IMR-90 (cell line): ENCODE results near the gene SINHCAF. TPM values are rescaled to one million over a fixed set of nuclear protein-coding genes. Genes with fewer than 3 reads are reported as not detected.

Experiments used
- ATAC-seq: fragments of 200-7000 bp; cut with Tn5 transposase; 2 replicates; pipeline ENCODE4 v1.9.1; 2020; ENCODE audit warnings: low read depth, mild to moderate bottlenecking, moderate library complexity
- BruUV-seq: library from RNA; stranded (reverse); fragments of 400-500 nt; replicated peaks from 2 replicates; lab custom pipeline; 2021; lab: Mats Ljungman, UMichigan
- CTCF ChIA-PET: fragments of 300-600 bp; formaldehyde crosslinking; extraction: SDS; loops from one replicate; lab custom pipeline; 2021; ENCODE audit warnings: antibody characterized with exemption; lab: Yijun Ruan, JAX
- POLR2A ChIA-PET: fragments of 300-600 bp; sonication (Branson Sonifier 250); formaldehyde crosslinking; loops from one replicate; lab custom pipeline; 2022; ENCODE audit warnings: antibody characterized with exemption; ENCODE audit not compliant: unreplicated experiment; lab: Charles Lee
- DNase-seq: peaks from one replicate; pipeline ENCODE4 v3.0.0; 2013
- H2AFZ ChIP-seq: replicated peaks from 2 replicates; pipeline ENCODE3; 2013; ENCODE audit warnings: low read length, mild to moderate bottlenecking; ENCODE audit not compliant: poor library complexity
- H2AK5ac ChIP-seq: 2 replicates; pipeline ENCODE4 v1.6.1; 2013; ENCODE audit warnings: low read depth, low read length, inconsistent platforms
- H2AK9ac ChIP-seq: replicated peaks from 2 replicates; pipeline ENCODE3; 2013; ENCODE audit warnings: mild to moderate bottlenecking, low read depth, low read length, moderate library complexity; ENCODE audit not compliant: poor library complexity
- H2BK120ac ChIP-seq: 2 replicates; pipeline ENCODE4 v1.6.1; 2013; ENCODE audit warnings: low read depth, low read length, inconsistent platforms
- H2BK15ac ChIP-seq: 3 replicates; pipeline ENCODE4 v1.6.1; 2013; ENCODE audit warnings: low read depth, low read length, inconsistent platforms
- H2BK20ac ChIP-seq: 2 replicates; pipeline ENCODE4 v1.6.1; 2013; ENCODE audit warnings: low read depth, mild to moderate bottlenecking, inconsistent platforms, low read length, moderate library complexity
- H2BK5ac ChIP-seq: 2 replicates; pipeline ENCODE4 v1.6.1; 2013; ENCODE audit warnings: mild to moderate bottlenecking, low read depth, low read length, inconsistent platforms; ENCODE audit not compliant: poor library complexity, severe bottlenecking
- H3K14ac ChIP-seq: replicated peaks from 2 replicates; pipeline ENCODE4 v1.6.1; 2013; ENCODE audit warnings: low read depth, low read length, inconsistent platforms
- H3K18ac ChIP-seq: 2 replicates; pipeline ENCODE4 v1.6.1; 2013; ENCODE audit warnings: low read depth, low read length, control low read depth
- H3K23ac ChIP-seq: 2 replicates; pipeline ENCODE4 v1.6.1; 2013; ENCODE audit warnings: low read depth, low read length, inconsistent platforms
- H3K27ac ChIP-seq: 2 replicates; pipeline ENCODE4 v1.5.1; 2013; ENCODE audit warnings: mild to moderate bottlenecking, control low read depth, low read length; ENCODE audit not compliant: insufficient read depth
- H3K27me3 ChIP-seq: 2 replicates; pipeline ENCODE4 v1.6.1; 2013; ENCODE audit warnings: low read length; ENCODE audit not compliant: control insufficient read depth, insufficient read depth
- H3K36me3 ChIP-seq: 2 replicates; pipeline ENCODE4 v1.6.1; 2013; ENCODE audit warnings: low read length, mixed read lengths; ENCODE audit not compliant: control insufficient read depth, insufficient read depth
- H3K4ac ChIP-seq: 2 replicates; pipeline ENCODE4 v1.6.1; 2013; ENCODE audit warnings: low read depth, low read length, inconsistent platforms
- H3K4me1 ChIP-seq: 2 replicates; pipeline ENCODE4 v1.6.1; 2013; ENCODE audit warnings: low read length, mixed read lengths; ENCODE audit not compliant: control insufficient read depth, insufficient read depth
- H3K4me2 ChIP-seq: 2 replicates; pipeline ENCODE4 v1.6.1; 2013; ENCODE audit warnings: low read depth, mild to moderate bottlenecking, control low read depth, low read length, moderate library complexity
- H3K4me3 ChIP-seq: 2 replicates; pipeline ENCODE4 v1.5.1; 2013; ENCODE audit warnings: low read depth, mild to moderate bottlenecking, control low read depth, low read length, moderate library complexity; ENCODE audit not compliant: insufficient read depth
- H3K56ac ChIP-seq: 2 replicates; pipeline ENCODE4 v1.6.1; 2013; ENCODE audit warnings: low read length, inconsistent platforms; ENCODE audit not compliant: insufficient read depth; ENCODE audit errors: extremely low read depth
- H3K79me1 ChIP-seq, 2 experiments: 2 replicates each; pipeline ENCODE4 v1.6.1; 2013; ENCODE audit warnings: low read length in 2 of 2, inconsistent platforms in 1 of 2, low read depth in 1 of 2
- H3K9ac ChIP-seq: 2 replicates; pipeline ENCODE4 v1.6.1; 2013; ENCODE audit warnings: low read depth, low read length, control low read depth
- H3K9me1 ChIP-seq: 2 replicates; pipeline ENCODE4 v1.6.1; 2013; ENCODE audit warnings: low read length, inconsistent platforms; ENCODE audit not compliant: insufficient read depth
- H3K9me3 ChIP-seq: 2 replicates; pipeline ENCODE4 v1.6.1; 2013; ENCODE audit warnings: low read length; ENCODE audit not compliant: control insufficient read depth, insufficient read depth
- H4K20me1 ChIP-seq: 2 replicates; pipeline ENCODE4 v1.6.1; 2013; ENCODE audit warnings: low read length, inconsistent platforms; ENCODE audit not compliant: insufficient read depth
- H4K5ac ChIP-seq: 2 replicates; pipeline ENCODE4 v1.6.1; 2013; ENCODE audit warnings: mild to moderate bottlenecking, low read depth, low read length, control low read depth
- H4K8ac ChIP-seq, 2 experiments: 2 replicates each; pipeline ENCODE4 v1.6.1; 2013; ENCODE audit warnings: low read depth in 2 of 2, low read length in 2 of 2, control low read depth in 1 of 2, inconsistent platforms in 1 of 2
- H4K91ac ChIP-seq: 2 replicates; pipeline ENCODE4 v1.6.1; 2013; ENCODE audit warnings: low read depth, low read length, inconsistent platforms; ENCODE audit not compliant: insufficient read depth
- CEBPB ChIP-seq: IDR thresholded peaks from 2 replicates; pipeline ENCODE4 v1.6.1; 2012; ENCODE audit warnings: low read depth, low read length, improper control_type of control experiment
- POLR2A ChIP-seq: IDR thresholded peaks from 2 replicates; pipeline ENCODE4 v1.6.1; 2012; ENCODE audit warnings: mild to moderate bottlenecking, low read depth, low read length
- WGBS, 2 experiments: methylation state at CpG; one replicate each; pipeline versions ENCODE4 v1.1.5 to v1.1.7; 2013; ENCODE audit warnings: missing lambda C conversion rate in 2 of 2; ENCODE audit not compliant: insufficient read length in 1 of 2; ENCODE audit errors: extremely low coverage in 2 of 2; 5-methylcytosine and 5-hydroxymethylcytosine counted together
- dilution Hi-C: fragments of 300-500 bp; cut with HindIII; formaldehyde crosslinking; loops from one replicate; pipeline ENCODE4 v1.14.3; 2018; ENCODE audit warnings: low sequenced_read_pairs; ENCODE audit not compliant: unreplicated experiment
- in situ Hi-C: fragments of 300-500 bp; cut with MboI; formaldehyde crosslinking; loops from 3 replicates; pipeline ENCODE4 v1.14.3; 2019; ENCODE audit warnings: low sequenced_read_pairs, inconsistent platforms, mixed read lengths
- intact Hi-C: fragments of 100-400 bp; cut with micrococcal nuclease; formaldehyde crosslinking; loops from 2 replicates; pipeline ENCODE4 v1.10.0; 2022
- polyA plus RNA-seq, 3 experiments: library from polyadenylated mRNA; depleted of rRNA; stranded (reverse); fragments of >200 nt; gene quantifications; 2 replicates each; pipeline ENCODE4 v1.2.3, GENCODE V29; 2012; ENCODE audit warnings: low replicate concordance in 1 of 3
- total RNA-seq: library from RNA; depleted of rRNA; stranded (reverse); fragments of >200 nt; gene quantifications from 2 replicates; pipeline ENCODE4 v1.2.3, GENCODE V29; 2012

Gene SINHCAF
- total and polyA plus RNA-seq, 2 of the 4 experiments (the other 2 are of a cell fraction) = 21.6 to 30.8 TPM

- intact Hi-C loops (loop anchor here (2.0 to 5.0 kb wide), 2 partner anchors 50 to 314 kb away; no protein-coding TSS in a partner anchor), in situ Hi-C loops (no loop called here), dilution Hi-C loops (no loop called here)
- H3K27me3 ChIP-seq = no peaks in the 10 kb centered on the region
- no peaks in the 10 kb centered on the region for H3K9me3 ChIP-seq
- H2AFZ ChIP-seq = no peak overlapping the region
- no peak overlapping the region; the same call in 1 of the 2 replicates for H3K23ac ChIP-seq
- H3K79me1 ChIP-seq = peaks cover 5 to 47% of the 10 kb centered on the region in 2 experiments; a peak in 3 of 4 replicates
- DNase-seq = peak; percentile 59
- peaks cover 24% of the 10 kb centered on the region; the same call in 1 of the 2 replicates for H4K20me1 ChIP-seq
- peak overlapping the region; percentile 92 for H3K4me2 ChIP-seq
- H2BK20ac ChIP-seq = no peak overlapping the region
- H3K9ac ChIP-seq = peak overlapping the region; percentile 70; the same call in 1 of the 2 replicates
- peak overlapping the region; percentile 71; the same call in 1 of the 2 replicates for H3K27ac ChIP-seq
- H3K4me1 ChIP-seq = peaks cover 3% of the 10 kb centered on the region; the same call in 1 of the 2 replicates
- 0 out of 2 replicates have a peak overlapping the region, but pooled peaks have one; percentile 7 for H3K14ac ChIP-seq
- H3K56ac ChIP-seq = peak overlapping the region; percentile 27; the same call in 1 of the 2 replicates
- H4K91ac ChIP-seq = no peak overlapping the region
- H3K18ac ChIP-seq = peak overlapping the region; percentile 24; the same call in 1 of the 2 replicates
- H2BK5ac ChIP-seq = peak overlapping the region; percentile 8
- H2AK5ac ChIP-seq = no peak overlapping the region
- ChIA-PET CTCF (no interaction called here), POLR2A (no interaction called here)
- no peaks in the 10 kb centered on the region; the same call in 1 of the 2 replicates for H3K9me1 ChIP-seq
- H4K8ac ChIP-seq = peak overlapping the region in 1 of 2 experiments; percentile 1; a peak in 1 of 4 replicates
- peak; percentile 8; the same call in 1 of the 2 replicates for ATAC-seq
- no peak overlapping the region for H3K4ac ChIP-seq
- H3K4me3 ChIP-seq = peak overlapping the region; percentile 7
- H2BK120ac ChIP-seq = peak overlapping the region; percentile 35; the same call in 1 of the 2 replicates
- no peak overlapping the region for H2BK15ac ChIP-seq
- WGBS, 2 experiments = no CpG with 5 or more reads among the region's 5 CpGs
- BruUV-seq = no TSS peak
- no peak overlapping the region for H2AK9ac ChIP-seq
- no peaks in the 10 kb centered on the region for H3K36me3 ChIP-seq
- no peak for TF ChIP-seq POLR2A
- TF ChIP-seq CEBPB = no peak
- peak overlapping the region; percentile 15 for H4K5ac ChIP-seq
These were observed 3.1 kb downstream of the SINHCAF start for GRCh38 chr12:31322801-31323207.
